ENCODE results near the gene NSMCE4A. TPM values are rescaled to one million over a fixed set of nuclear protein-coding genes. Genes with fewer than 3 reads are reported as not detected.
"Not testable (repeated sequence)": the region's sequence is repeated elsewhere in the genome, so short reads cannot be mapped to it uniquely, and the experiment has no call there.

NSMCE4A gene
- total RNA-seq, 1 donor from 2014 or later = 52.9 TPM

- H3K27me3 Mint-ChIP-seq = no peaks in the 10 kb centered on the region
- H3K36me3 Mint-ChIP-seq = no peaks in the 10 kb centered on the region
- no peak for TF ChIP-seq CTCF (conservative IDR thresholded peaks at IDR 0.05)
- peaks cover 21% of the 10 kb centered on the region for H3K9me3 Mint-ChIP-seq
- H3K4me1 Mint-ChIP-seq (ENCODE audit: unreplicated experiment) = peaks cover 20% of the 10 kb centered on the region
- no peak for DNase-seq (ENCODE audit: extremely low spot score, unreplicated experiment)
- H3K4me3 Mint-ChIP-seq = no peak overlapping the region
- H3K27ac Mint-ChIP-seq = no peak overlapping the region
Observed at GRCh38 chr10:121999301-121999700, 24.3 kb upstream of the NSMCE4A start.

GRCh38 chr10:121998462-121998861 lies 23.4 kb upstream of the NSMCE4A start:
- DNase-seq (ENCODE audit: extremely low spot score, unreplicated experiment) = no peak
- H3K27me3 Mint-ChIP-seq = no peaks in the 10 kb centered on the region
- no peak overlapping the region for H3K4me3 Mint-ChIP-seq
- H3K4me1 Mint-ChIP-seq (ENCODE audit: unreplicated experiment) = peaks cover 28% of the 10 kb centered on the region
- TF ChIP-seq CTCF (conservative IDR thresholded peaks at IDR 0.05) = no peak
- H3K9me3 Mint-ChIP-seq = peaks cover 21% of the 10 kb centered on the region
- no peak overlapping the region for H3K27ac Mint-ChIP-seq
- no peaks in the 10 kb centered on the region for H3K36me3 Mint-ChIP-seq

GRCh38 chr10:121994429-121994941 lies 19.5 kb upstream of the NSMCE4A start:
- peak overlapping the region; percentile 92 for H3K27ac Mint-ChIP-seq

GRCh38 chr10:121991727-121992126 lies 16.7 kb upstream of the NSMCE4A start:
- DNase-seq (ENCODE audit: extremely low spot score, unreplicated experiment); H3K36me3 Mint-ChIP-seq; H3K27ac Mint-ChIP-seq; H3K4me3 Mint-ChIP-seq; H3K27me3 Mint-ChIP-seq: not testable (repeated sequence)
- H3K9me3 Mint-ChIP-seq = peaks cover 17% of the 10 kb centered on the region
- peaks cover 31% of the 10 kb centered on the region for H3K4me1 Mint-ChIP-seq (ENCODE audit: unreplicated experiment)

More at GRCh38 chr10:121994429-121994941, 19.5 kb upstream of the NSMCE4A start:
- TF ChIP-seq CTCF (conservative IDR thresholded peaks at IDR 0.05) = no peak
- Mint-ChIP-seq H3K4me1 (ENCODE audit: unreplicated experiment) (peaks cover 28% of the 10 kb centered on the region), H3K27me3 (no peaks in the 10 kb centered on the region), H3K4me3 (peak overlapping the region; percentile 70), H3K36me3 (no peaks in the 10 kb centered on the region), H3K9me3 (peaks cover 4% of the 10 kb centered on the region)
- DNase-seq (ENCODE audit: extremely low spot score, unreplicated experiment) = no peak

- Mint-ChIP-seq H3K27me3 (no peaks in the 10 kb centered on the region), H3K36me3 (no peaks in the 10 kb centered on the region), H3K4me1 (ENCODE audit: unreplicated experiment) (peaks cover 20% of the 10 kb centered on the region), H3K4me3 (no peak overlapping the region), H3K27ac (peak overlapping the region; percentile 80), H3K9me3 (peaks cover 17% of the 10 kb centered on the region)
- no peak for TF ChIP-seq CTCF (conservative IDR thresholded peaks at IDR 0.05)
- no peak for DNase-seq (ENCODE audit: extremely low spot score, unreplicated experiment)
Observed at GRCh38 chr10:121990015-121990677, 15.1 kb upstream of the NSMCE4A start.

All from type B pancreatic cell (in vitro differentiated cells).